NCI-H2171 treated with DMSO at 0.1 percent for 48 hours (cell line): ENCODE measurements around the gene IMMP1L.

ENCODE experiments used
- DNase-seq: peaks from one replicate; lab custom pipeline; 2025; lab: John Stamatoyannopoulos, UW

The IMMP1L gene

DNA sequence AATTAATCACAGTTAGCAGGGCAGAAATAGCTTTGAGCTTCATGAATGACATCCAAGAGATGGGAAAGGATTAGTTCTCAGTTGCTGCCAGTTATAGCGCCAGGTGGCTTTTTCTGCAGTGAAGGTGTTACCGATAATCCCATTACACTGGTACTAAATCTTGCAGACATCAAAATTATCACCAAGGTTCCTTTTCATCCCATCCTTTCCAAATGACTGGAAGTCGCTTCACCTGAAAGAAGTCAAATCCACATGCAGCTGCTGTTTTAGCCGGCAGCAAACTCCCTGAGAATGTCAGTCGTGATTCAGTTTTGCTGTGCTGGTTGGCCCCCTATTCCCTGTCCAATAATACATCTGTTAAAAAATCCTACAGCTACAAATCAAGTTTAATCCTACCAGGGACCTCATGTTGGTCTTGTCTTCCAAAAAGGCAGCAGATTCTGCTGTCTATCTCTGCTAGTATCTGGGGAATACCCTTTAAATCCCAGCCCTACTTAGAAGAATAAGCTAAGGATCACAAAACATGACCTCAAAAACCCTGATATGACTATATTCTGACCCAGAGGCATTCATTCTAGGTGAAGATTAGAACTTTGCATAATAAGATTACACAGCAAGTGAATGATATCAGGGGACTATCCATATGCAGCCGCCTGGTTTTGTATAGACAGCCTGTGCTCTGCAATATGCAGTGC, 31.7 kb downstream of the IMMP1L start:
- DNase-seq: peak; percentile 20

DNA sequence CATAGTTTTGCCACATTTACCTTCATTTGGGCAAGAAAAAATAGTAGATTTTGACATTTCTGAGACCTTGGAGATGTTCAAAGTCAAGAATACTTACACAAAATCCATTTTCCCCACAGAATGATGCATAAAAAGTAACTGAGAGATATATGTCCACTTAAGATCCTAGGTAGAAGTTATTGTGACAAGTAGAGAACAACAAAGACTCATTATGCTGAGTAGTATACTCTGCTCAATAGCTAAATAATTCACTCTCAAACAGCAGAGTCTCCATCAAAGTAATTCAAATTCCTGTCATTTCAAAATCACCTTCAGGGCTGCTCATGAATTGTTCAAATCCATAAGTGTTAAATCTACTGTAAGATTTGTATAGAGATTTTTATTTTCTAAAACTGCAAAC, 35.3 kb downstream of the IMMP1L start:
- DNase-seq: no peak

DNA sequence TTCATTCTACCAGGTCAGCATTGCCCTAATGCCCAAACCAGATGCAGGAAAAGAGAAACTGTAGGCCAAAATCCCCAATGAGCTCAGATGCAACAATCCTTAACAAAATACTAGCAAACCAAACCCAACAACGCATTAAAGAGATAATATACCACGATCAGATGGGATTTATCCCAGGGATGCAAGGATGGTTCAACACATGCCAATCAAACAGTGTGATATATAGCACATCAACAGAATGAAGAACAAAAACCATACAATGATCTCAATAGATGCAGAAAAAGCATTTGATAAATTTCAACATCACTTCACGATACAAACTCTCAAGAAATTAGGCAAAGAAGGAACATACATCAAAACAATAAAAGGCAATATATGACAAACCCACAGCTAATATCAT, 45.0 kb downstream of the IMMP1L start:
- DNase-seq: no peak

DNA sequence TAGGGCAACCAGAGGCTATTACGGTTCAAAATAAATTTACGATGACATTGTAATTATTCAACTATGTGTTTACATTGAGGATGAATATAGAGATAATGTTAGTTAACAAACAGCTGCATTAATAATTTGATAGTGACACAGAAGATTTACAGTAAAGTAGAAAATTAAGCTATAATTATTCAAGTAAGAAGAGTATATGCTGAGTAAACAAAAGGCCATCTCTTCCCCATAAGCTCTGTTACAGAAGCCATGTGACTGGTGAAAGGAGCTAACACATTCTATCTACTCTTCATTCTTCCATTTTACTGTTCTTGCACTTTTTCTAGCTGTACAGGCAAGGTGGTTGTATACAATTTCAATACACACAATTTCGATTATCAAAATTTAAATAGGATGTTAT, 54.2 kb downstream of the IMMP1L start:
- no peak for DNase-seq

DNA sequence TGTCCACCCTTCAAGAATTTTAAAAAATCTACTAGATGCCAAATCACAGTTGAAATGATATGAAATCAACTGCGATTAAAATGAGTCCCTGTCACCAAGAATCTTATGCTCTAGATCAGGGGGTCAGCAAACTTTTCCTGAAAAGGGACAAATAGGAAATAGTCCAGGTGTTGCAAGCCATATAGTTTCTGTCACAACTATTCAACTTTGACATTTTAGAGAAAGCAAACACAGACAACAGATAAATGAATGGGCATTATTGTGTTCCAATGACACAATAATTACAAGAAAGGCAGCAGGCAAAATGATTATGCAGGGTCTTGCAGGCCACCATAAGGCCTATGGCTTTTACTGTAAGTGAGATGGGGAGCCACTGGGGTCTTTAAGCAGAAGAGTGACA, 58.6 kb downstream of the IMMP1L start:
- DNase-seq: no peak

DNA sequence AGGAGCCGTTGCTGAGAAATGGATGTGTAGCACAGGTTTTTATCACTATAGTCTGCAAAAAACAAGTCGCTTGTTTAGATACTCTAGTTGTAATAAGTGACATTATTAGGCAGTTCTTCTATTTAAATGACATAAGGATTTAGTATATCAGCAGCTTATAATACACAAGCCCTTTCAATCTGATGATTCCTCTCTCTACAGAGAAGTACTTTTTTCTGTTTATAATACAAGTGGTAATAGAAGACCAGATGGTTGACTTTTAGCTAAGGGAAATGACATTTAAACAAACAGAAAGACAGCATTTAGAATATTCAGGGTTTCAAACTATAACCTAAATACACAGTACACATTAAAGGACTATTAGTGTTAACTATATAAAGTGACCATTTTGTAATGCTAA, 60.4 kb downstream of the IMMP1L start:
- peak; percentile 34 for DNase-seq

DNA sequence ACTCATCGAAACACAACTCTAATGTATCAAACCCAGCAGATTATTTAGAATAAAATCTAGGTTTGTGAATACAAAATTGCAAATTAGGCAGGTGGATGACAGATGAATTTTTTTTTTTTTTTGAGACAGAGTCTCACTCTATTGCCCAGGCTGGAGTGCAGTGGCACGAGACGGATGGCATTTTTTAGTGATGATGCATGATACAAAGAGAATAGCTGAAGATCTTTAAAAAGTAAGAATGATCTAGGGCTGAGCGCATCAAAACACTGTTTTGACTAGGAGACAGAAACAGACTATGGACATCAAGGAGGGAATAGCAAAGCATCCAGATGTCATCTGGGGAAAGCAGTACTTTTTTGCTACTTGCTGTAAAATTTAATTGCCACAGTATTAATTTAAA, 63.8 kb downstream of the IMMP1L start:
- DNase-seq: no peak

DNA sequence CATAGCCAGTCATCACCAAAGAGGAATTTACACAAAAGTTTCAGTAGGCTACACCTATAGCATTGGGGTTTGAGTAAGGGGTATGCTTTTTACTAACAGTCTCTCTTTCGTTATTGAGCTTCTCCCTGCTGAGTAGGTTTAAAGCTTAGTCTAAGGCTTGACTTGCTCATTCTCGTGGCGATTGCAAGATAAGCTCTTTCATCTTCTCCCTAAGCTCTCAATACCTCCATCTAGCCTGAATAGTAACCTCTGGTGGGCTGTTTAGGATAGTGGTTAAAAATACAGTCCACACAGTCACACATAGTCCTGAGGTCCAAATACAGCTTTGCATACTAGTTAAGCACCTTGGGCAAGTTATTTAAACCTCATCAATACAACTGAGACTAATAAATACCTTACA, 65.6 kb downstream of the IMMP1L start:
- no peak for DNase-seq

DNA sequence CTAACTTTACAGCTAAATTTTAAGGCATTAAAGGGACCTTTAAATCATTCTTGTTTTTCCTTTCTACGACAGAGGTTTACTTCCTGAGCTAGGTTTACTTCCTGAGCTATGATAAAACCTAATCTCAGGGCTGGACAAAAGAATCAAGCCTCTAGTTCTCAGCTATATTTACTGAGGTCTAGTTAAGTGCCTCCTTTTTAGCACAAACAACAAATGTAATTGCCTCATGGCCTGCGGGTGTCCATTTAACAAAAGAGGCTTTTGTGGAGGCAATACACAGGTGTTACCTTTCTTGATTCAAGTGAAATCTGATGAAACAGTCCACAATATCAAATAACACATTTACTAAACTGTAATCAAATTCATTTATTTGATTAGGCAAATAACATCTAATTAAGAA, 67.3 kb downstream of the IMMP1L start:
- DNase-seq: peak; percentile 46

DNA sequence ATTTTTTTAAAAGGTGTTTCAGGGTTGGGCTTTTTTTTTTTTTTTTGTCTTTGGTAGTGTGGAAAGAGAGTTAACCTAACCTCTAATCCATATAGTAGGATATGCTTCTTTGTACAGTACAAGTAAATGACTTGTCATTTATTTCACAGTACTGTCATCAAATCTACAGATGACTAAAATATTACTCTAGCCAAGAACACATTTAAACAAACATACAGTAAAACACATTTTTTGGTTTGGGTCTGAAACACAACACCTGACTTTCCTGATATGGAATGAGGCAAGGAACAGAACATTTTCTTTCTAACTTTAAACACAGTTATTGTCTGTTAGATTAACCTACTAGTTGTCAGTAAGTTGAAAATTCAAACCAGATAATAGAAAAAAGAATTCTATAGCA, 68.1 kb downstream of the IMMP1L start:
- no peak for DNase-seq

DNA sequence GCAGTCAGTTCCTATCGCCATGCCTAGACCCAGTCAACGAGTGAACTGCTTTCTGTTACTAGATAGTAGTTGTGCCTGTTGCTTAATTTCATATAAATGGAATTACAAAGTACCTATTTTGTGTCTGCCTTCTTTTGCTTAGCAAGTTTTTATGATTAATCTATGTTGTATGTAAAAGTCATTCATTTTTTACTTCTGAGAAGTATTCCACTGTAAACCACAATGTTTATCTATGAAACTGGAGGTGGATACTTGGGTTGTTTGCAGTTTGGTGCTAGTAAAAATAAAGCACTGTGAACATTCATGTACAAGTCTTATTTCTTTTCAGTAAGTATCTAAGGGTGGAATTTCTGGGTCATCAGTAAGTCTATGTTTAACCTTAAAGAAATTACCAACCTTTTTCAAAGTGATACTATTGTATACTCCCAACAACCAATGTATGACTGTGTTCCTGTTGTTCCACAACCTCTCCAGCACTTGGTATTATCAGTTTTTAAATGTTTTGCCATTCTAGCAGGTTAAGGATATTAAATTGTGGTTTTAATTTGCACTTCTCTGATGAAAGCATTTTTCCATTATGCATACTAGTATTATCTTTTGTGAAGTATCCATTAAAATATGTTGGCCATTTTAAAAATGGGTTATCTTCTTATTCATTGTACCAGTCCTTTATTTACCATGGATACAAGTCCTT, 71.5 kb downstream of the IMMP1L start:
- no peak for DNase-seq

DNA sequence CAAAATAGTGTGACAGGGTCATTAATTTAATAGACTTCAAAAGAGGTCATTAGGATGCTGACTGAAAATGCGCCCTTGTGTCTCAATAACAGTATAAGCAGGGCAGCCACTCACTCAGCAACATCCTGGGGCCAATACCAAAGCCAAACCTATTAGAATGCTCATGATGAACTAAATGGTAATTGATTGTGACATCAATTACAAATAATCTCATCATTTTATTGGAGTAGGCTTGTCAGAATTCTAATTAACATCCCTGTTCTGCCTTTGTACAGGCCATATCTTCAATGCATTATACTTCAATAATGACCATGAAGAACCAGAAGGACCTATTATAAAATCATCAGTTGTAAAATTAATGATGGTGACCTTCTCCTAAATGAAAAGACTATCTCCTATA, 75.6 kb downstream of the IMMP1L start:
- no peak for DNase-seq

DNA sequence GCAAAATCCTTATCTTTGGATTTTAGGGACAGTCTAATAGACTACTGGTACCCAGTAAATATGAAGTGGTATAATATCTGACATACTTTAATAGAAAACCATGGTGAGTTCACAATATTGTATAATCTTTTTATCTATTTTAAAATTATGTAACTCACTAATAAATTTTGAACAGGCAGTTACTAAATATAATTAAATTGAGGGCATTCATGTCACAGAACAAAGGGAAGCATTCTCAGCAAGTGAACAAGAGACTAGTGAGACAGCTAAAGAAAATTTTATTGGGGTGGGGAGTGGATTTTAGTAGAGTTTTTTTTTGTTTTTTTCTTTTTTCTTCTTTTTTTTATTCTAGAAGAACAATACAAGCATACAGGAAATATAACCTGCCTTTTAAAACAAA, 84.8 kb downstream of the IMMP1L start:
- no peak for DNase-seq

DNA sequence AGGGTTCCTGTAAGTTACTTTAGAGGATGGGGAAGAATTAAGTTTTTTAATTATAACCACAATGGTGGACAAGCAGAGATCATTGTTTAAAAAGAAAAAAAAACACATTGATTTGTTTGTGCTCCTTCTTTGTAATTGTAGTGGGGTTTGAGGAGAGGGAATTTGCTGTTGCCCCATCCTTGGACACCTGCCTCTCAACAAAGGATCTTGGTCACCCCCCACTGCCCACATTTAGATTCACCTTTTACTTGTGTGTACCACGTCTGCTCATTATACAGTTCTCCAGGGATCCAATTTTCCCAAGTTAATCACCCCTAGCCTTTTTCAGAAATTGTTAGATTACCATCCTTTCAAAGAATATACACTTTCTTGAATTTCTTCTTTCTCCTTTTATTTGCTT, 86.7 kb downstream of the IMMP1L start:
- DNase-seq: no peak

DNA sequence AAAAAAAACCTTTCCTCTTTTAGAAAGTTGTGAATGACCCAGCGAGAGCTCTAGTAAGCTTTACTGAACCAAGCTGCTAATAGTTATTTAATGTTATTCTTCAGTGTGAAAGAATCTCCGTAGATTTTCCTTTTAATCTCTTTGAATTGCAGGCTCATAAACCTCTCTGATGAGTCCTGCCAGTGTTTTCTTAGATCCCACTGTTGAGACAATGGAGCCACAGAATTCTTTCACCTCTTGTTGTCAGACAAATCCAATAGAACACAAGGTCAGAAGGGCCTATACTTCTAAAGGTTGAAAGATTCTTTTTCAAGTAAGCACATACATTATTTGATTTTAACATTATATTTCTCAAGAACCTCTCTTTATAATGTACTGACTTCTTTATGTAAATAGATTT, 87.6 kb downstream of the IMMP1L start:
- no peak for DNase-seq

DNA sequence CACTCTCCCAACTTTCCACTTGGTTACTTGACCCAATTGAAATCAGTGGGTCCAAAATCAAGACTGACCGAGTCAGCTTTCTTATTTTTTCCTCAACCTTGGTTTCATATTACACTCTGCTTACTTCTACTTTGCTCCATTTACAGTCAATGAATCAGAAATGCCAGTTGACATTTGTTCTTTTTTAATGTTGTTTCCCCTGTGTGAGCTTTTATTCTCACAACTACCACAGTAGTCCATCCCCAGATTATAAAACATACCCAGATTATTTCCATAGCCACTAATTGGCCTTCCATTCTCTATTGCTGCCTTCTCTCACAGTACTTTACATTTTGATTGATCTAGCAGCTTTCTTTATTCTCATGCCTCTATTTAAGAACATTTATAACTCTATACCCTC, 89.8 kb downstream of the IMMP1L start:
- DNase-seq: no peak

DNA sequence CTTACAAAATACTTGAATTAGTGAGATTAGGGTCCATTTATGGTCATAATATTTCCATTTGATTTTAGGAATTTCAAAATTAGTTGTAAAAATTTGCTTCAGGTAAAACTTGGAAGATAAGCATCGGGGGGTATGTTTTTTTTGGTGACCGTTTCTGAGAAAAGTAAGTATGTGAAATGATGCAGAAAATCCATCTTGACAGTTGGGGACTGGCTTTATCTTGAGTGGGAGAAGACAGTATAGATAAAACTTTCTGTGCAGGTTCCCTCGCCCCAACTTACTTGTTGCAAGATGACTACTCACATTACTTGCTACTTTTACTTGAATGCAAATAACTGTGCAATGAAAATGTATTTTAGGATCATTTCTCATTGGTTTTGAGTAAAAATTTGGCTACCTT, 90.3 kb downstream of the IMMP1L start:
- no peak for DNase-seq

DNA sequence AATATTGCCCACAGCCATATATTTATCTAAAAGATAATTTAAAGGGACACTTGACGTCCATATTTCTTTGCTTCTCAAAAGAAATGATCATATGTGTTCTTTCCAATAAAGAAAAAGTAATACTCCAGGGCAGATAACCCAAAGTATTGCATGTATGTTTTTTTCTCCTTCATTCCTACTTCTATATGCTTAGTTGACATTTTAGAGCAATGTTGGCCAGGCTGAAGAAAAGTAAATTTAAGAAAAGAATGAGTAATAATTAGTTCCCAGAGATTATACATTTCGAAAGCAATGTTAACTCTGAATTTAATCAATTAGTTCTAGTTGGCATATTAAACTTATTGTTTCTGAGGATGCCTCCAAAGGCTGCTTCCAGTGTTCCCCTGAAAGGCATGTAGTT, 91.6 kb downstream of the IMMP1L start:
- no peak for DNase-seq

DNA sequence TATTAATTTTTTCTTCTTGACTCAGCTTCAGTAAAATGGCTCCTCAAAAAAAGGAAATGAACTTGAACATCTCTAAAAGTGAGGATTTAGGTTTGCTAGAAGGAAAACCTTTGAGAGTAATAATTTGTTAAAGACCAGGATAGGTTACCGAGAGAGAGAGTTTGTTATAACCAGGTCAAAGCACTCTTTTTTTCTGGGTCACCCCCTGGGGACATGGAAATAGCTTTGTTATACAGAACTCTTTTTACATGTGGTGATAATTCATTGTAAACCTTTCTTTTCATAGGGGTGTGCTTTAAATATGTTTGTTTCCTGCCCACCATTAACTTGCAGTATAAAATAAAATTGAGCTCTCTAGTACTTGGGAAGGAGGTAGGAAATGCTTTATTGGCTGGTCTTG, 92.1 kb downstream of the IMMP1L start:
- DNase-seq: no peak

DNA sequence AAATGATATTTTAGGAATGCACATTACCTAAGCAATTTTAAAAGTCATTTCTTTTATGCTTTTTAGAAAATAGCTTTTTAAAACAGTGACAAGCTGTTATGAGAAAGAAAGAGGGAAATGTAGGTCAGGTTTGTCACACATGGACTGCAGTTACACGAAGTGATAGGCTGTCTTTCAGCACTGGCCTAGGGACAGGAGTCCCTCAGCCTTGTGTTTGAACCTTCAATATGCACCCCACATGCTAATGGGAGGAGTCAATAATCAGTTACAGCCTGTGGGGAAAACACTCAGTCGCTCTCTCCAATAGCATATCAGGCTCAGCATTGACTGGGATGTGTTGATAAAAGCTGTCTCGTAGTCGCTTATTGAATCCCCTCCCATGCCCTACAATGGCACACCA, 94.0 kb downstream of the IMMP1L start:
- DNase-seq: no peak

DNA sequence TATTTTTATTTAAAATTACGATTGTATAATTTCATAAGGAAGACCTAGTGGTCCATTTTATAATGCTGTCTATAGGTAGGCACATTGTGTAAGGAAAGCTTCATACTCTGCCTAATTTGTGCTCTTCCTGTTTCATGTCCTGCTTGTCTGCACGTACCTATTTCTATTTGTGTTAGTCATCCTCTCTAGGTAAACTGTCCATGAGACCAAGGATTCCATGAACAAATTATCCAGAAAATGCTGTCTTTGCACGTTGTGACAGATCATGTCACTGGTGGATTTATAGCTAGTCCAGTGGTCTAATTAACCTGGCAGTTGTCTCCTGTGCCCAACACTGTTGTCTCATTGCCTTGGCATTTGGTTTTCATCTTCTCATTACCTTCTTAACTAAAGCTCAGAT, 95.1 kb downstream of the IMMP1L start:
- DNase-seq: no peak

DNA sequence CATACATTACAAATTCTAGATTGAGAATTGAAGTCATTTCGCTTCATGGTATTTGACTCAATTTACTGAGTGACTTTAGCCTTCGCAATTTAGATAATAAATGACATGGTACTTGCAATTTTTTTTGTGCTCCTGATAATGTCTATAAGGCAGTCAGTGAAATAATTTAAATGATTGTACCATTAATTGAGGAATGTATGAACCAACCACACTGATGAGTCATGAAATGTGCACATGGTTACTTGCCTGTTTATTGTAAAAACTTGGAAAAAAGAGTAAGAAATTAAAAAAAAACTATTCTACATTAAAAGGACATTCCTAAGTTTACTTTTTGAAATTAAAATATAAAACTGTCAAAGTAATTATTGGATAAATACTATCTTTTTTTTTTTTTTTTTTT, 96.5 kb downstream of the IMMP1L start:
- no peak for DNase-seq

DNA sequence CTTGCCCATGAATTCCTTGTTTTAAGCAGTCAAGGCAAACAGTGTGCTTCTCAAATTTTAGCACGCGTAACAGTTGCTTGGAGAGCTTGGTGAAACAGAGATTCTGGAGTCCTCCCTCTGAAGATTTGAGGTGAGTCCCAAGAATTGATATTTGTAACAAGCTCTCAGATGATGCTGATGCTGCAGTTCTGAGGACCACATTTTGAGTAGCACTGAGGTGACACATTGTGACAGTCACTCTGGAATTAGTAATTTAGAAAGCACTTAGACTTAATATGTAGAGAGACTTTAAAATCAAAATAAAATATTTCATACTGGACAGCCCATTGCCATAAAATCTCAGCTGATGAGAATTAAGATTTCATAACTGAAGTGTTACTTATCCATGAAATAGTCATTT, 101.2 kb downstream of the IMMP1L start:
- DNase-seq: no peak

DNA sequence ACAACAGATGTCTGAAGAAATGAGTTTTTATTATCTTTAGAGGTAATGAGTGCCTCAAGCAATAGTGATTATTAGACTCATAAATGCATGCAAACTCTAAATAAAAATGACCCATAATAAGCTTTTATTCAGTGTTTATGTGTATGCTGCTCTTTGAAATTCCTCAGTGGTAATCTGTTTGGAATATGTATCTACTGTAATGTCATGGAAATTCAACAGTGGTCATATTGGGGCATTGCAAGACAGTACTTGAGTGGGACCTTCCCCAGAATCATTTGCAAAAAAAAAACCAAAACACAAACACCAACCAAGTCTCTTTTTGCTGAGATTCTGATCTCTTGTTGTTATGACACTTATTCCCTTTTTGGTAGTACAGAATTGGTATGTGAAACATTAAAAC, 104.8 kb downstream of the IMMP1L start:
- DNase-seq: no peak
